Measurements from ENCODE around the gene PRKG1. TPM values are rescaled to one million over a fixed set of nuclear protein-coding genes. Genes with fewer than 3 reads are reported as not detected.

PRKG1 gene
- total and polyA plus RNA-seq, 2 of the 4 experiments (the other 2 are of a cell fraction), result 3.5 to 18.3 TPM

- Histone ChIP-seq H3K9me1 (ENCODE audit: insufficient read depth, low read length) (no peaks in the 10 kb centered on the region), H2BK20ac (ENCODE audit: low read depth, low read length) (no peak overlapping the region), H3K9me3 (ENCODE audit: control insufficient read depth, insufficient read depth, low read length) (no peaks in the 10 kb centered on the region), H3K27ac (ENCODE audit: insufficient read depth, low read length) (no peak overlapping the region), H3K4me1 (ENCODE audit: control insufficient read depth, insufficient read depth, low read length) (no peaks in the 10 kb centered on the region), H4K91ac (ENCODE audit: insufficient read depth, low read depth, low read length) (no peak overlapping the region), H3K9ac (ENCODE audit: low read depth, low read length) (no peak overlapping the region), H2BK5ac (ENCODE audit: low read depth, low read length, poor library complexity, severe bottlenecking) (no peak overlapping the region), H3K79me1 (ENCODE audit: low read depth in 1 of 2, low read length in 2 of 2) (no peaks in the 10 kb centered on the region), H3K23ac (ENCODE audit: low read depth, low read length) (no peak overlapping the region), H2AK5ac (ENCODE audit: low read depth, low read length) (no peak overlapping the region), H3K56ac (ENCODE audit: extremely low read depth, insufficient read depth, low read length) (no peak overlapping the region), H2AK9ac (replicated peaks; ENCODE audit: low read depth, low read length, poor library complexity) (no peak overlapping the region), H3K4ac (ENCODE audit: low read depth, low read length) (no peak overlapping the region), H3K4me2 (ENCODE audit: low read depth, low read length) (no peak overlapping the region), H3K27me3 (ENCODE audit: control insufficient read depth, insufficient read depth, low read length) (no peaks in the 10 kb centered on the region), H2AFZ (replicated peaks; ENCODE audit: low read length, poor library complexity) (no peak overlapping the region), H3K18ac (ENCODE audit: low read depth, low read length) (no peak overlapping the region), H4K8ac (ENCODE audit: low read depth in 2 of 2, low read length in 2 of 2) (no peak overlapping the region), H4K20me1 (ENCODE audit: insufficient read depth, low read length) (no peaks in the 10 kb centered on the region), H2BK15ac (ENCODE audit: low read depth, low read length) (no peak overlapping the region), H3K14ac (replicated peaks; ENCODE audit: low read depth, low read length) (no peak overlapping the region), H3K36me3 (ENCODE audit: control insufficient read depth, insufficient read depth, low read length) (no peaks in the 10 kb centered on the region), H3K4me3 (ENCODE audit: insufficient read depth, low read depth, low read length) (no peak overlapping the region), H2BK120ac (ENCODE audit: low read depth, low read length) (no peak overlapping the region), H4K5ac (ENCODE audit: low read depth, low read length) (no peak overlapping the region)
- no TSS peak for BruUV-seq (replicated peaks)
- intact Hi-C loops (cut with micrococcal nuclease) (no loop called here), in situ Hi-C loops (cut with MboI; ENCODE audit: low sequenced_read_pairs) (no loop called here), dilution Hi-C loops (cut with HindIII; ENCODE audit: low sequenced_read_pairs, unreplicated experiment) (no loop called here)
- CTCF ChIA-PET, result no interaction called here
- TF ChIP-seq NFE2L2 (IDR thresholded peaks at IDR 0.05; ENCODE audit: low read depth, low read length) (no peak), POLR2A (IDR thresholded peaks at IDR 0.05; ENCODE audit: low read depth, low read length) (no peak), FOS (IDR thresholded peaks at IDR 0.05; ENCODE audit: low read depth, low read length) (no peak), CEBPB (IDR thresholded peaks at IDR 0.05; ENCODE audit: low read depth, low read length) (no peak), RFX5 (IDR thresholded peaks at IDR 0.05; ENCODE audit: low read depth, low read length) (no peak), MAZ (IDR thresholded peaks at IDR 0.05; ENCODE audit: borderline replicate concordance, low read depth, low read length) (no peak), CHD1 (IDR thresholded peaks at IDR 0.05; ENCODE audit: low read depth, low read length) (no peak), SMC3 (IDR thresholded peaks at IDR 0.05; ENCODE audit: low read depth, low read length) (no peak), BHLHE40 (IDR thresholded peaks at IDR 0.05; ENCODE audit: low read depth, low read length) (no peak), ELK1 (IDR thresholded peaks at IDR 0.05; ENCODE audit: borderline replicate concordance, low read depth, low read length) (no peak), RCOR1 (IDR thresholded peaks at IDR 0.05; ENCODE audit: insufficient replicate concordance, low read length) (no peak), RAD21 (IDR thresholded peaks at IDR 0.05; ENCODE audit: low read length) (no peak), USF2 (IDR thresholded peaks at IDR 0.05; ENCODE audit: low read depth, low read length) (no peak), MAFK (IDR thresholded peaks at IDR 0.05; ENCODE audit: low read depth, low read length) (no peak), CTCF (conservative IDR thresholded peaks at IDR 0.05; ENCODE audit: low read depth, low read length) (no peak), MXI1 (IDR thresholded peaks at IDR 0.05; ENCODE audit: borderline replicate concordance, low read depth, low read length) (no peak)
- POLR2A ChIA-PET (ENCODE audit: unreplicated experiment), result no interaction called here
- no CpG with 5 or more reads among the region's 1 CpG for WGBS, 2 experiments (ENCODE audit: extremely low coverage in 2 of 2, insufficient read length in 1 of 2)
- DNase-seq, result no peak
- ATAC-seq (ENCODE audit: low read depth), result no peak
Measured at GRCh38 chr10:52082307-52082706, 1008.0 kb downstream of the PRKG1 start.
